ENCODE results near the gene CRP.
"Not testable (repeated sequence)": the region's sequence is repeated elsewhere in the genome, so short reads cannot be mapped to it uniquely, and the experiment has no call there.

The CRP gene

DNA sequence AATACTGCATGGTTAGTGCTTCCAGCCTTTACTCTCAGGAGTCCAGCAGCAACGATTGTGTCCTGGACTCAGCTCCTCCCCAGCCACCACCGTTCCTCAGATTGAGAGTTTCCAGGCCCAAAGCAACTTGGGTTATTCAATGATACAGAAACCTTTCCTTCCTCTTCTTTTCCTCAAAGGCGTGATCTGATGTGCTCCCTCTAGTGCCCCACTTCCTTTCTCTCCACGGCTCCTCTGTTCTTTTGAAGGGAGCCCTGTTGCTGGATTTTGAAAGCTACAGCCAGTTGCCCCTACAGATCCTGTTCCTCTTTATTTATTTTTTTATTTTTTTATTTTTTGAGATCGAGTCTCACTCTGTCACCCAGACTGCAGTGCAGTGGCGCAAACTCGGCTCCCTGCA lies 14.1 kb downstream of the CRP start:
- no peaks in the 10 kb centered on the region for H3K4me1 ChIP-seq (ENCODE audit: control insufficient read depth, insufficient read depth, low read length, poor library complexity, severe bottlenecking)
- 78 to 81% methylated on average over 4 to 7 of the region's 7 CpGs for WGBS, 2 experiments (ENCODE audit: insufficient coverage in 2 of 2)
- no peaks in the 10 kb centered on the region for H3K36me3 ChIP-seq (ENCODE audit: control insufficient read depth, insufficient read depth, low read length)
- no peak overlapping the region for H3K4me3 ChIP-seq (ENCODE audit: extremely low read depth, insufficient read depth, low read length, poor library complexity, severe bottlenecking)
- no peaks in the 10 kb centered on the region for H3K9me3 ChIP-seq (ENCODE audit: control insufficient read depth, low read length)
- no peak overlapping the region for H3K27ac ChIP-seq (ENCODE audit: low read depth, low read length, severe bottlenecking)

DNA sequence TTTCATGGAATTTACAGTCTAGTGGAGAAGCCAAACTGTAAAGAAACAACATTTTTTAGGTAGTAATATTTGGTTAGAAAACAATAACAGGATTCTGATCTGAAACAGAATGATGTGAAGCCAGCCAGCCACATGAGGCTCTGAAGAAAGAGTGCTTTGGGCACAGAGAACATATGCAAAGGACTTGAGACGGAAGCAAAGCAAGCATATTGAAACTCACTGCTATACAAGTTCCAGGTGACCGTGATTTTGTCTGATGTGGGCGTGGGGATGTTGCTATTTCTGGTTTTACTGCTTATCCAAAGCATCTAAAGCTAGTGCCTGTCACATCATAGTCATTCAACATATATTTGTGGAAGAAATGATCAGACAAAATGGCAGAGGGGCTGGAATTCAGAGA lies 14.7 kb downstream of the CRP start:
- H3K27ac ChIP-seq (ENCODE audit: low read depth, low read length, severe bottlenecking): no peak overlapping the region
- 90 to 96% methylated on average over 3 of the region's 3 CpGs for WGBS, 2 experiments (ENCODE audit: insufficient coverage in 2 of 2)
- H3K36me3 ChIP-seq (ENCODE audit: control insufficient read depth, insufficient read depth, low read length): no peaks in the 10 kb centered on the region
- no peaks in the 10 kb centered on the region for H3K9me3 ChIP-seq (ENCODE audit: control insufficient read depth, low read length)
- H3K4me3 ChIP-seq (ENCODE audit: extremely low read depth, insufficient read depth, low read length, poor library complexity, severe bottlenecking): no peak overlapping the region
- H3K4me1 ChIP-seq (ENCODE audit: control insufficient read depth, insufficient read depth, low read length, poor library complexity, severe bottlenecking): no peaks in the 10 kb centered on the region

DNA sequence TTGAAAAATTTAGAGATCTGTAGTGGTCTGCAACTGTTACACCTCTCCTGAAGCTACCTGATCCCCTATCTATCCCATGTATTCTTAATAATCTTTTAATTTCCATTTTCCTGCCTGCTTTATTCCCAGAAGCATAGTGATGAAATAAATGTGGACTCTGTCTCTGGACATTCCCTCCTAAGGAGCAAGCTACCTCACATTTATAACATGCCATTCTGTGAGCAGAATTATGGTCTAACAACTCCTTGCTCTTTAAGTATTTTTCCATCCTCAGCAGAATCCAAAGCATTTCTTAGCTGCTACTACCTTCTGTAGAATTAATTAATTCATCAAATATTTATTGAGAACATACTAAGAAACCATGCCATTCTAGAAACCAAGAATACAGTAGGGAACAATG lies 15.1 kb downstream of the CRP start:
- no peak overlapping the region for H3K4me3 ChIP-seq (ENCODE audit: extremely low read depth, insufficient read depth, low read length, poor library complexity, severe bottlenecking)
- H3K36me3 ChIP-seq (ENCODE audit: control insufficient read depth, insufficient read depth, low read length): no peaks in the 10 kb centered on the region
- H3K9me3 ChIP-seq (ENCODE audit: control insufficient read depth, low read length): no peaks in the 10 kb centered on the region
- no peak overlapping the region for H3K27ac ChIP-seq (ENCODE audit: low read depth, low read length, severe bottlenecking)
- no peaks in the 10 kb centered on the region for H3K4me1 ChIP-seq (ENCODE audit: control insufficient read depth, insufficient read depth, low read length, poor library complexity, severe bottlenecking)

DNA sequence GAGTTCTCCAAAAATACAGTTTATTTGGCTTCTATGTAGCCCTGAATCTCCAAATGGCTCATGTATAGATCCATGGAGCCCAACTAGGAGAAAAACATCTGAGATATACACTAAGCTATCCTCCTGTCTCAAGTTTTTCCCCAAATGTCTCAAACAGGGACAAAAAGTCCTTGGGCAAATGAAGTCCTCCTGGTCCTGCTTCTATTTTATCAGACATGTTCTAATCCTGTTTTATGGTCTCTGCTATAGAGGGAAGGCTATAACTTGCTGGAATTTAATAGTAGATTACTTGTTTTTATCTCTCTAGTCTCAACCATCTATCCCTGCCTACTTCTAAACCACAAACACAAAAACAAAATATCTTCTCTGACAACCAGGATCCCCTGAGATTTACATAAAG lies 26.9 kb downstream of the CRP start:
- Histone ChIP-seq H3K9me3 (ENCODE audit: control insufficient read depth, low read length) (no peaks in the 10 kb centered on the region), H3K4me1 (ENCODE audit: control insufficient read depth, insufficient read depth, low read length, poor library complexity, severe bottlenecking) (peaks cover 4% of the 10 kb centered on the region), H3K4me3 (ENCODE audit: extremely low read depth, insufficient read depth, low read length, poor library complexity, severe bottlenecking) (no peak overlapping the region), H3K27ac (ENCODE audit: low read depth, low read length, severe bottlenecking) (no peak overlapping the region), H3K36me3 (ENCODE audit: control insufficient read depth, insufficient read depth, low read length) (no peaks in the 10 kb centered on the region)

DNA sequence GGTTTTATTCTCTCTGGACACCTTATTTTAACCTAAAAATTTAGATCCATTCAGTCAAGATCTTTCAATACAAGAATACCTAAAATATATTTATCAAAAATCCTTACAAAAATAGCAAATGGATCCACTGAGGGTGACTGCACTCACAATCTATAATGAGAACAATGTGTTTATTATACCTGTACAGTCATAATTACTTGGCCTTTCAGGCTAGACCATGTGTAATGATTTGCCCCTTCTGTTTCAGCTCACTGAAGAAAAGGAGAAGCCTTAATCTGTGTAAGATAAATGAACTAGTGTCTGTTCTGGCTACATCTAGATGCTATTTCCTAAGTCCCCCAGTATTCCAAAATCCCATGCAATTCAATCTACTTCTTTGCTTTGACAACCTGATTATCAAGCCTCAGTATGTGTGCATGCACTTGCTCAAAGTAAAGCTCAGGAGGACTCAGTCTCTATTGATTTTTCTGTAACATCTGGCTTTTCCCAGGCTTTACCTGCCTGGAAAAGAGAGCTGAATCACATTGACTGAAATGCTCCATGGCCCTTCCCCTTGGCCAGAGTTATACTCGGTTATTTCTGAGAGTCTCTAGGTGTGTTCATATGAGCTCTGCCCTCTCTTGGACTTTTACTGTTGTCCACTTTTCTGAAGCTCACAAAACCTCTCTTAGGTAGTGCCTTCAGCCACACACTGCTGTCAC lies 27.6 kb downstream of the CRP start:
- H3K36me3 ChIP-seq (ENCODE audit: control insufficient read depth, insufficient read depth, low read length): no peaks in the 10 kb centered on the region
- no peak overlapping the region for H3K27ac ChIP-seq (ENCODE audit: low read depth, low read length, severe bottlenecking)
- WGBS, 2 experiments (ENCODE audit: insufficient coverage in 2 of 2): 100% methylated on average over 1 of the region's 1 CpG
- H3K9me3 ChIP-seq (ENCODE audit: control insufficient read depth, low read length): no peaks in the 10 kb centered on the region
- peaks cover 4% of the 10 kb centered on the region for H3K4me1 ChIP-seq (ENCODE audit: control insufficient read depth, insufficient read depth, low read length, poor library complexity, severe bottlenecking)
- no peak overlapping the region for H3K4me3 ChIP-seq (ENCODE audit: extremely low read depth, insufficient read depth, low read length, poor library complexity, severe bottlenecking)

DNA sequence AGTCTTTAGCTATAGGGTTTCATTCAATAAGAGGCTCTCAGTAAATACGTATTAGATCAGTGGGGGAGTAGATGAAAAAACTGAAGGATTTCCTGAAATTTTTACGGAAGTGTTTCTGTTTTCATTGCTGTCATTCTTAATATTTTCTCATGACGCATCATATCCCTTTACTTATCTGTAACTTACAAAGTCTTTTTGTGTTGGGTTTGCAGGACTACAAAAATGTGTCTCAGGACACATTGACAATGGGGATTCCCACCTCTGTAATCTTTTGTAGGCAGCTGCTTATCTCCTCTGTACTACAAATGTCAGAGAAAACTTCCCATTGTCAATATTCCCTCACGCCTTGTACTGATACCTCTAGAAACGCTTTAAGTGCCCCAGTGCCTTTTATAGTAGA lies 35.5 kb downstream of the CRP start:
- Histone ChIP-seq H3K4me3 (ENCODE audit: extremely low read depth, insufficient read depth, low read length, poor library complexity, severe bottlenecking) (no peak overlapping the region), H3K4me1 (ENCODE audit: control insufficient read depth, insufficient read depth, low read length, poor library complexity, severe bottlenecking) (peaks cover 4% of the 10 kb centered on the region), H3K9me3 (ENCODE audit: control insufficient read depth, low read length) (no peaks in the 10 kb centered on the region), H3K36me3 (ENCODE audit: control insufficient read depth, insufficient read depth, low read length) (no peaks in the 10 kb centered on the region), H3K27ac (ENCODE audit: low read depth, low read length, severe bottlenecking) (no peak overlapping the region)
- WGBS, 2 experiments (ENCODE audit: insufficient coverage in 2 of 2): no CpG with 5 or more reads among the region's 5 CpGs

DNA sequence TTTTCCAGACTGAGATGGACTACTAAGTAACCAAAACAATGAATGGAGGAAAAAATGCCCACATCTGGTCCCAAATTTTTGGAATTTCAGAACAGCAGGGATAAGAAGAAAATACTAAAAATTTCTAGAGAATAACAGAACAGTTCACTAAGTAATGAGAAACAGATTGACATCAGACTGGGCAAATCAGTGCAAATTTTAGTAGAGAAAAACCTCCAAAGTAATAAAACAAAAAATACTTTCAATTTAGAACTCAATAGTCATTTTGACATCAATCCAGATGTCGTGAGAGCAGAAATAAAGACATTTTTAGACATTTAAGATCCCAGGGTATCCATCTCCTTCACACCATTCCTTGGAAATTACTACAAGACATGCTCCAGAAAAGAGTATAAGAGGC lies 39.3 kb downstream of the CRP start:
- no peaks in the 10 kb centered on the region for H3K36me3 ChIP-seq (ENCODE audit: control insufficient read depth, insufficient read depth, low read length)
- no peaks in the 10 kb centered on the region for H3K4me1 ChIP-seq (ENCODE audit: control insufficient read depth, insufficient read depth, low read length, poor library complexity, severe bottlenecking)
- H3K9me3 ChIP-seq (ENCODE audit: control insufficient read depth, low read length): no peaks in the 10 kb centered on the region
- no peak overlapping the region for H3K27ac ChIP-seq (ENCODE audit: low read depth, low read length, severe bottlenecking)
- 88% methylated on average over 1 of the region's 1 CpG; no CpG with 5 or more reads in 1 of the 2 experiments for WGBS, 2 experiments (ENCODE audit: insufficient coverage in 2 of 2)
- no peak overlapping the region for H3K4me3 ChIP-seq (ENCODE audit: extremely low read depth, insufficient read depth, low read length, poor library complexity, severe bottlenecking)

DNA sequence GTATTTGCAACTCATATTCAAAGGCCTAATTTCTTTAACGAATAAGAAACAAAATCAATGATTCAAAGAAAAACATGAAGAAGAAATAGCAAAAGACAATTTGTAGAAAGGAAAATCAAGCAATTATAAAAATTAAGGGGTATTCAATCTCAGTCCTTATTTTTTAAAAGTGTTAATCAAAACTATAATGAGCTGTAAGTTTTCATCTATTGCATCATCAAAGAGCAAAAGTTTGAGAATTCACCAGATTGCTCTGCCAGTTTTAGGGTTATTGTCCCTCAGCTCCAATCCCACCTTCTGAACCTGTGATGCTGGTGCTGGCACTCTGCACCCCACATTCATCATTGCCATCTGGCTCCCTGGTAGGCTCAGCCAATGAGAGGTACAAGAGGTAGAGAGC lies 42.0 kb downstream of the CRP start:
- H3K4me1 ChIP-seq (ENCODE audit: control insufficient read depth, insufficient read depth, low read length, poor library complexity, severe bottlenecking); H3K27ac ChIP-seq (ENCODE audit: low read depth, low read length, severe bottlenecking); H3K4me3 ChIP-seq (ENCODE audit: extremely low read depth, insufficient read depth, low read length, poor library complexity, severe bottlenecking); H3K36me3 ChIP-seq (ENCODE audit: control insufficient read depth, insufficient read depth, low read length); H3K9me3 ChIP-seq (ENCODE audit: control insufficient read depth, low read length): not testable (repeated sequence)
- no CpG with 5 or more reads among the region's 1 CpG for WGBS, 2 experiments (ENCODE audit: insufficient coverage in 2 of 2)

DNA sequence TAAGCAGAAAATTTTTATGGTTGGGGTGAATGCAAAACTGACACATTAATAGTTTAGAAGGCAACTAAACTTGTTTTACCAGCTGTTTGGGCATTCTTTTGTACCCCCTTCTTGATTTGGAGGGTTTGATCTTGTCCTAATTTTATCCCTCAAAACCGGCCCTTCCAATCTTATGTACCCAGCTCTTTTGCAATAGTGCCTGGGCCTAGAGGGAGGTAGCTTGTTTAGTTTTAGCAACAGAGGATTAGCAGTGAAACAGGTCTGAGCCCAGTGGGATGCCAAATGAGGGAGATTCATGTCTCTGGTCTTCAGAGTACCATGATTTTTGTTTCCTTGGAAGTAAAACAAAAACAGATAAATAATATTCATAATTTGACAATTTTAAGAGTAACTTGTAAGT lies 45.1 kb downstream of the CRP start:
- Histone ChIP-seq H3K9me3 (ENCODE audit: control insufficient read depth, low read length) (no peaks in the 10 kb centered on the region), H3K4me3 (ENCODE audit: extremely low read depth, insufficient read depth, low read length, poor library complexity, severe bottlenecking) (no peak overlapping the region), H3K4me1 (ENCODE audit: control insufficient read depth, insufficient read depth, low read length, poor library complexity, severe bottlenecking) (peaks cover 2% of the 10 kb centered on the region), H3K36me3 (ENCODE audit: control insufficient read depth, insufficient read depth, low read length) (no peaks in the 10 kb centered on the region), H3K27ac (ENCODE audit: low read depth, low read length, severe bottlenecking) (no peak overlapping the region)
- no CpG with 5 or more reads among the region's 1 CpG for WGBS, 2 experiments (ENCODE audit: insufficient coverage in 2 of 2)

DNA sequence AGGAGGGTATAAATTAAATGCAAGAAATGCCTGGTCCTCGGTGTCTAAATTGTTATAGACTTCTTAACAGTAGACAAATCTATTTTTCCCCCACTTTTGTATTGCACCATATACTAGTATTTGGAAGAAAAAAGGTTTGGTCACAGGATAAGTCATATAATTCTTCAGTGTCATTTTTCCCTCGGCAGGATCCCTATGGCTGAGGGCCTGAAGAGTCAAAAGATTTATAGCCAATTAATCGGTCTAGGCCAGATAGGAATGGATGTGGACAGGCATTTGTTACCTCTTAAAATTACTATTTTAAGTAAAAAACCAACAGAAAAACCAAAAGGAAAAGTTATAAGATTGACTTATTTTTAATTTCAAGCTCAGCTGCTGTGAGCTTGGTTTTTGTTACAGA lies 45.6 kb downstream of the CRP start:
- Histone ChIP-seq H3K9me3 (ENCODE audit: control insufficient read depth, low read length) (no peaks in the 10 kb centered on the region), H3K27ac (ENCODE audit: low read depth, low read length, severe bottlenecking) (no peak overlapping the region), H3K4me3 (ENCODE audit: extremely low read depth, insufficient read depth, low read length, poor library complexity, severe bottlenecking) (no peak overlapping the region), H3K4me1 (ENCODE audit: control insufficient read depth, insufficient read depth, low read length, poor library complexity, severe bottlenecking) (peaks cover 2% of the 10 kb centered on the region), H3K36me3 (ENCODE audit: control insufficient read depth, insufficient read depth, low read length) (no peaks in the 10 kb centered on the region)
- no CpG with 5 or more reads among the region's 3 CpGs for WGBS, 2 experiments (ENCODE audit: insufficient coverage in 2 of 2)

DNA sequence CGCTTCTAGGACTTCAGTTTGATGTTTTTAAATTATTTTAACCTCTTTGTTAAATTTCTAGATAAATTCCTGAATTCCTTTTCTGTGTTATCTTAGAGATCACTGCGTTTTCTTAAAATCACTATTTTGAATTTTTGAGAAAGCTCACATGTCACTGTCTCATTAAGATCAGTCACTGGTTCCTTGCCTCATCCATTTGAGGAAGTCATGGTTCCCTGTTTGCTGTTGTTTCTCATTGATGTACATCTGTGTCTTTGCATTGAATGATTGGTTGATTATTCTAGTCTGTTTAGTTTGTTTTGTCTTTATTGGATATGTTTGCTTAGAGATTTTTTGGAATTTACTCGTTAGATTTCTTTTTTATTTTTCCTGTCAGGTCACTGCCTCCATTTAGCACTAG lies 50.1 kb downstream of the CRP start:
- no peak overlapping the region for H3K4me3 ChIP-seq (ENCODE audit: extremely low read depth, insufficient read depth, low read length, poor library complexity, severe bottlenecking)
- no peaks in the 10 kb centered on the region for H3K36me3 ChIP-seq (ENCODE audit: control insufficient read depth, insufficient read depth, low read length)
- H3K27ac ChIP-seq (ENCODE audit: low read depth, low read length, severe bottlenecking): no peak overlapping the region
- WGBS, 2 experiments (ENCODE audit: insufficient coverage in 2 of 2): 90% methylated on average over 2 of the region's 3 CpGs; no CpG with 5 or more reads in 1 of the 2 experiments
- no peaks in the 10 kb centered on the region for H3K9me3 ChIP-seq (ENCODE audit: control insufficient read depth, low read length)
- H3K4me1 ChIP-seq (ENCODE audit: control insufficient read depth, insufficient read depth, low read length, poor library complexity, severe bottlenecking): peaks cover 2% of the 10 kb centered on the region

All from mesodermal cell (in vitro differentiated cells).